ENCODE measurements around the gene JARID2.
A peak's percentile ranks its signal among the peaks of the same experiment; 100 is the strongest.

The JARID2 gene

DNA sequence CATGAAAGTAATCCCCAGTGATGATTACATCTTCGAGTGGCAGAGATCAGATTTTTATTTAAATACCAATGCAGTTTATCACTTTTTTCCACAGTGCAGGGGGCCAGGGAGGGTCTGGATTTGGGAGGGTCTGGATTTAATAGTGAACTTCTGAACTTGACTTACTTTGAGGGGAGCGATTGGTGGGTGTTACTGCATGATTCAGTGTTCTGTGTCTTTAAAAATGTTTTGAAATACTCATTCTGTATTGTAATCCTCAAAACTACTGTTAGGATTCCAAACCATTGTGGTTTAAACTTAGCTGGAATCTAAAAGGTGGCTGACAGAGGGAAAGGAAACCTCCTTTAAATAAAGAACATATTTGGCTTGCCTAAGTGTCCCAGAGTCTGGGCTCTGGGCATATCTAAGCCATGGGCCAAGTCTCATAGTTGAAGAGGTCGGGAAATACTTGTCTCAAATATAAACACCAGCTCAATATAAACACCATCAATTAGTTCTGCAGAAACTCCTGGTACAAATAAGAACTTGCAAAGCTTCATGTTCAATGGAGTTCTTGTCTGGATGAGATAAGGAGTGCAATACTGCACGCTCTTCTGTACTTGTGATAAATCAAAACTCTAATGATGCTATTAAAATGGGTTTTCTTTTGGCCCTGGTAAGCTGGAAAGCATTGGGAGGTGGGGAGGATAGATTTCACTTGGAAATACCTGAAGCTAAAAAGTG, 14.4 kb downstream of the JARID2 start:
- in situ Hi-C loops (cut with HindIII; ENCODE audit: low pct_unique_long_range_greater_than_20kb, low sequenced_read_pairs), result no loop called here
- no peak for DNase-seq (ENCODE audit: low read depth in 1 of 2, low spot score in 1 of 2)
- no peak for TF ChIP-seq JUND (IDR thresholded peaks at IDR 0.05; ENCODE audit: low read depth)

DNA sequence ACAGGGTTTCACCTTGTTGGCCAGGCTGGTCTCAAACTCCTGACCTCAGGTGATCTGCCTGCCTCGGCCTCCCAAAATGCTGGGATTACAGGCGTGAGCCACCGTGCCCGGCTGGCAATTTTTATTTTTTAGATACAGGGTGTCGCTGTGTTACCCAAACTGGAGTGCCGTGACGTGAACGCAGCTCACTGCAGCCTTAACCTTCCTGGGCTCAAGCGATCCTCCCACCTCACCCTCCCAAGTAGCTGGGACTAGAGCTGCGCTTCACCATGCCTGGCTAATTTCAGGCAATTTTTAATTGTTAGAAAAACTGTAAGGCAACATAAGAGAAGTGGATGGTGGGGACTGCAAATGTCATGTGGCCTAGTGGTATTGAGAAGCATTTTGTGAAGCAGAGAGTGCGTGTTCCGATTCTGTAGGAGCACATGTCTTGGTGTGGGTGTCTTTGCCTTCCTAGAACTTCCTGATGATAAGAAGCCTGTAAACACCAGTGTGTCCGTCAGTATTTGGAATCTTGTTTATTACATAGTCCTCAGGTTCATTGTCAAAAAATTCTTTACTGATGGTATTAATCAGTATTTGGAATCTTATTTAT, 18.0 kb downstream of the JARID2 start:
- TF ChIP-seq JUND (IDR thresholded peaks at IDR 0.05; ENCODE audit: low read depth), result no peak
- DNase-seq (ENCODE audit: low read depth in 1 of 2, low spot score in 1 of 2), result no peak
- in situ Hi-C loops (cut with HindIII; ENCODE audit: low pct_unique_long_range_greater_than_20kb, low sequenced_read_pairs), result no loop called here

DNA sequence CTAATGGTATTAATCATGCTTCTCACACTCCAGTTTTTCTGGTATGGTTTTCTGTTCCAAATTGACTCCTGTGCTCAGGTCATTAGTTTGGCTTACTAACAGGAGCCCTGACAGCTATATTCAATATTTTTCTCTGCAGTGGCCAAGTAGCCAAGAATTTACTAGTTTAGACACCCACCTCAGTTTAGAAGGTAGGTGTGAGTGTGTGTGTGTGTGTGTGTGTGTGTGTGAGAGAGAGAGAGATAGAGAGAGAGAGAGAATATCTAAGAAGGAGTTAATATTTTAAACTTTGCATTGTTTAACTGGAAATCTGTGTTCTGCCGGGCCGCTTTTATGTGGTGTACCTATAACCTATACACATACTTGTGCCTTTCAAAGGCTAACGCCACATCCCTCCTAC, 18.5 kb downstream of the JARID2 start:
- TF ChIP-seq JUND (IDR thresholded peaks at IDR 0.05; ENCODE audit: low read depth), result no peak
- DNase-seq (ENCODE audit: low read depth in 1 of 2, low spot score in 1 of 2), result no peak
- in situ Hi-C loops (cut with HindIII; ENCODE audit: low pct_unique_long_range_greater_than_20kb, low sequenced_read_pairs), result no loop called here

DNA sequence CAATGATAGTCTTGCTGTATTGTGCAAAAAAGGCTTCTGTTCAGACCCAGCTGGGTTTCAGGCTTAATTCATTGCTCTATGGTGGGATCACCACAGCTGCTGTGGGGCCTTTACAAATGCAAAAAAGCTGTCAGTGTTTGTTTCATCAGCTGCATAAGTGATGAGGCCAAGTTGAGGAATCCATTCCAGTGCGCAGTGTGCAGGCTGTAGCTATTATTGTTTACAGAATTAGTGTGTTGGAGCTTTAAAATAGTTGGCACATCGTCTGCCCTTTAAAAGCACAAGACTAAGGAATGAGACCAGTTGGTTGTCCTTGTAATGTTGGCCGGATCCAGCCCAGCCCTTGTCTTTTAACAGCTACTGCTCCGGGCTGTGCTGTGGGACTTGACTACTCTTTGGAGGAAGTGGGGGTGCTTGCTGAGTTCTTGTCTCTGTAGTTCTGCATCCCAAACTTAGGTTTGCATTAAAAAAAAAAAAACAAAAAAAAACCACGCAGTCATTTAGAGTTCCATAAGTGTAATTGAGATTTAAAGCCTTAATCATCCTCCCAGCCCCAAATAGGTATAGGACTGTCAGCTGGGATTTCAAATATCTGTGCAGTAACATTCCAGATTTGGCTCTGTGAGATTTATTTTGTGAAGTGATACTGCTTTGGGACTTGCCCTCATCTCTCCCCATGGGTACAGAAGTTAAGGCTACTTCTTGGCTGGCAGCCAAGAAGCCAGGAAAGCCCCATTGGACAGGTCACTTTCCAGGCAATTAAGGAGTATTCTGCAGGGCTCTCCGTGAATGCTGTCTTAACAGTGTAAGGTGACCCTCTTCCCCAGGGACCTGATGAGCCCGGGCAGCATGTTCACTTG, 19.3 kb downstream of the JARID2 start:
- TF ChIP-seq JUND (IDR thresholded peaks at IDR 0.05; ENCODE audit: low read depth), result no peak
- DNase-seq (ENCODE audit: low read depth in 1 of 2, low spot score in 1 of 2), result peak in 1 of 2 experiments; percentile 22
- in situ Hi-C loops (cut with HindIII; ENCODE audit: low pct_unique_long_range_greater_than_20kb, low sequenced_read_pairs), result no loop called here

DNA sequence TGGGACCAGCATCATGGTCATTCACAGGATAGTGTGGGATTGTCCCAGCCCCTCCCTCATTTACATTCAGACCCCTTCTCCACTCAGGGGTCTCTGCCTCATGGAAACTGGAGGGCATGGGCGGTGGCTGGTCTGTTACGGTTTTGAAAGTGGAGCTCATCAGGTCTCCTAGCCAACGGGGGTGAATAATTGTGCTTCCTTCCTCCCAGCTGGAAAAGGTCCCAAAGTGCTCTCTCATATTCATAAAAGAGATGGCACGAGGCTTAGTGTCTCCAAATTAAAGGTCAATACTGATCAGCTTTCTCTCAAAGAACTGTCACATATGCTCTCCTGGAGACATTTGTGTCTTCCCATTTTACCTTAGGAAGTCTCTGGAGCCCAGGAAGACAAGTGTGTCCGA, 19.9 kb downstream of the JARID2 start:
- DNase-seq (ENCODE audit: low read depth in 1 of 2, low spot score in 1 of 2), result no peak
- TF ChIP-seq JUND (IDR thresholded peaks at IDR 0.05; ENCODE audit: low read depth), result no peak
- in situ Hi-C loops (cut with HindIII; ENCODE audit: low pct_unique_long_range_greater_than_20kb, low sequenced_read_pairs), result no loop called here

DNA sequence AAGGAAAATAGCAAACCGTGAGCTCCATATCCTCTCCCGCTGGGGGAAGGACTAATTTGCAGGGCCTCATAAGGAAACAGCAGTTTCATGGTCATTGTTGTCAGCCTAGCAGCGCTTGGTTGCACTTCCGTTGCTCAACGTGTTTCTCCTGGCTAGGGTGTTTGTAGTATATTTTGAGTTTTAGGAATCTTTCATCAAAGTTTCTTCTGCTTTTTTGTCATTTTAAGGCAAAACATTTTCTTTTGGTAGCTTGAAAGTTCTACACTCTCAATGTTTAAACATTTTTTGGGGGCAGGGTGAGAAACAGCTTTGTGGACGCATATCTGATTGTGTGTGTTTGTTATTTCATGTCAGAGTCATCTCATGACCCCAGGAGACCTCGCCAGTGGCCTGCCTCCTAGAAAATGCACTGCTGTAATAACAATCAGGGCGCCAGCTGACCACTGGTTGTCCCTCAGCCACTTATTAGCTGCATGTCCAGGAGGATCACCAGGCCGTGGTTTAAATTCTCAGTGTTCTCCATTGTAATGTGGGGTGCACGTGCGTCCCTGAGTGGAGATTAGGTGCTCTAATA, 20.6 kb downstream of the JARID2 start:
- DNase-seq (ENCODE audit: low read depth in 1 of 2, low spot score in 1 of 2), result no peak
- in situ Hi-C loops (cut with HindIII; ENCODE audit: low pct_unique_long_range_greater_than_20kb, low sequenced_read_pairs), result no loop called here
- no peak for TF ChIP-seq JUND (IDR thresholded peaks at IDR 0.05; ENCODE audit: low read depth)

DNA sequence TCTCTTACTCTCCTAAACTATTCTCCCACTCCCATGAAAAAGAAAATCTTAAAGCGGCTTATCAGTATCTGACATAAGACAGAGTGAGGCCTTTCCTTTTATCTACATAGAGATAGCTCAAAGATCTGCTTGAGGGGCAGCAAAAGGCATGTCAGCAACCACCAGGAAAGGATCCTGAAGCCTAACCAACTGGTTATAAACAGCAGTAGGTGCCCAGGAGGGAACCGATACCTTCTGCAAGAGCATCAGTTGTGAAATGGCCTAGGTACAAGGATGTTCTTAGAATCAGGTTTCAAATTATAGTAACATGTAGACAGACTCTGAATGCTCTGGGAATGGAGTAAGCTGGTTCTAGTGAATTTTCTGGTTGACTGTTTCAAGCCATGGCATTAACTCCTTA, 21.4 kb downstream of the JARID2 start:
- TF ChIP-seq JUND (IDR thresholded peaks at IDR 0.05; ENCODE audit: low read depth), result no peak

DNA sequence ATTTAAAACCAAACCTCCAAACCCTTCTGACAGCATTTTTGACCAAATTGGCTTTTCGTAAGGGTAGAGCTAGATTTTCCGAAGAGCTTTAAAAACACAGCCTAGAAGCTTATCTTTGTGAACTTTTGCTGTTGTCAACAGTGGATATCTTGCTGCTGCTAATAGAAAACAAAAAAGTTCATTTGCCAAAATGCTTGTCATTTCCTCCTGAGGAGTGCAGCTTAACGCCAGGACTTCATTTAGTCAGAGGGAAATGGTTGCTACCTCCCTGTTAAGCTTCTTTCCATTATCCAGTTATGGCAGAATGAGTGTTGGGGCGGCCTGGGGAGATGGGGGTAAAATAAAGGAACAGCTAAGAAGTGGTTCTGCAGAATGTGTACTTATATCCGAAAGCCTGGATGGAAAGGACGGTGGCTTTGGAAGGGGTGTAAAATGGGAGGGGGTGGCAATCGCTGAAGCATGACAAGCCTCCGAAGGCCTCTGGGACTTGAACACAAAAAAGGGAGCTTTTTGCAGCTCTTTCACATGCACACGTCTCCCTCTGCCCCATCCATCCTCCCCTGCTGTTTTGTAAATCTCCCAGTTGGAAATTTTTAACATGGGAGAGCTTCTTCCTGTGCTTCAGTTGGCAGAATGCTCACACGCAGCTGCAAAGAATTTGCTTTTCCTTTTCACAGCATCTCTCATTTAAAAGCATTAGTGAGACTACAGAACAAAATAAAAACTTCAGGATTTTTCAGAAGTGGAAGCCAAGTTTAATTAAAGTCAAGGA, 22.5 kb downstream of the JARID2 start:
- no peak for TF ChIP-seq JUND (IDR thresholded peaks at IDR 0.05; ENCODE audit: low read depth)
- in situ Hi-C loops (cut with HindIII; ENCODE audit: low pct_unique_long_range_greater_than_20kb, low sequenced_read_pairs), result no loop called here
- no peak for DNase-seq (ENCODE audit: low read depth in 1 of 2, low spot score in 1 of 2)

More for the DNA sequence above, 21.4 kb downstream of the JARID2 start:
- DNase-seq (ENCODE audit: low read depth in 1 of 2, low spot score in 1 of 2), result no peak
- in situ Hi-C loops (cut with HindIII; ENCODE audit: low pct_unique_long_range_greater_than_20kb, low sequenced_read_pairs), result no loop called here

DNA sequence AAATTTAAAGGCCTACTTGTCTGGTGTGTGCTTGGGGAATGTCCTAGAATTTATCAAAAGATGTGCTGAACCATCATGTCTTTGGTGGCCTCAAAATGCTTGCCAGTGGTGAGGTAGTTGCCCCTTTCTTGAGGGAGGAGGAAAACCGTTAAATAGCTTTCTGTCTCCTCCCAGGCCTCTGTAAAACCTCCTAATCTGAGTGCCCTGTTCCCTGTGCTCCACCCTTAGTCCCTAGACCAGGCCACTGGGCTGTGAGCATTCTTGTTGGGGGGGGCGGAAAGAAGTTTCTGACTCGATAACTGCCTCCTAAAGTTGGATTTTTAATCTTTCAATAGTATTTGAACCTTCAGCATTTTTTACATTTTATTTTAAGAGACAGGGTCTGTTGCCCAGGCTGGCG, 23.1 kb downstream of the JARID2 start:
- in situ Hi-C loops (cut with HindIII; ENCODE audit: low pct_unique_long_range_greater_than_20kb, low sequenced_read_pairs), result no loop called here
- DNase-seq (ENCODE audit: low read depth in 1 of 2, low spot score in 1 of 2), result no peak
- no peak for TF ChIP-seq JUND (IDR thresholded peaks at IDR 0.05; ENCODE audit: low read depth)

DNA sequence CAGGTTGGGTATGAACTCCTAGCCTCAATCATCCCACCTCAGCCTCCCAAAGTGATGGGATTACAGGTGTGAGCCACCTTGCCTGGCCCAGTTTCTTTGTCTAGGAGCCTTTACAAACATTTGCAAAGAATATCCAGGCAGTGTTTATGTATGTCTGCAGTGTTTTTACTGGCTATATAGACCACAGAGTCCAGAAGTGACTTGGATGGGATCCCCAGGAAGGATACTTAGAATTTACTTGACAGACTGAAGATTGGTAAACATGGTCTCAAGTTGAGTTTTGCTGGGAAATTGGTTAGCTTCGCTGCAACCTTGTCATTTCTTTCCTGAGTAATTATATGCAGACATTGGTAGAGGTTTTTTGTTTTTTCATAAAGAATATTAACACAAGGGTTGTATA, 23.8 kb downstream of the JARID2 start:
- no peak for DNase-seq (ENCODE audit: low read depth in 1 of 2, low spot score in 1 of 2)
- TF ChIP-seq JUND (IDR thresholded peaks at IDR 0.05; ENCODE audit: low read depth), result no peak
- in situ Hi-C loops (cut with HindIII; ENCODE audit: low pct_unique_long_range_greater_than_20kb, low sequenced_read_pairs), result no loop called here

DNA sequence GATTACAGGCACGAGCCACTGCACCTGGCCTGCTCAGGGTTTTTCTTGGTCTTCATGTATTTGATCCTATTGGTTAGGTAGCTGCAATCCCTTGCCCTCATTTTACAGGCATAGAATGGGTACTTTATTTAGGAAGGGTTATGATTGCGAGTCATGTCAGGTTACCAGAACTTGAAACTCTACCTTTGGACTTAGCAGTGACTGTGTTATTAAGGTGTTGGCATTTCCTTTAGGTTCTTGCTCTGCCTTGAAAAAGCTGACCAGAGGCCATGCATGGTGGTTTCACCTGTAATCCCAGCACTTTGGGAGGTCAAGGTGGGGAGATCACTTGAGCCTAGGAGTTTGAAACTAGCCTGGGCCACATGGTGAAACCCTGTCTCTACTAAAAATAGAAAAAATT, 24.5 kb downstream of the JARID2 start:
- TF ChIP-seq JUND (IDR thresholded peaks at IDR 0.05; ENCODE audit: low read depth), result no peak
- in situ Hi-C loops (cut with HindIII; ENCODE audit: low pct_unique_long_range_greater_than_20kb, low sequenced_read_pairs), result no loop called here
- DNase-seq (ENCODE audit: low read depth in 1 of 2, low spot score in 1 of 2), result no peak

DNA sequence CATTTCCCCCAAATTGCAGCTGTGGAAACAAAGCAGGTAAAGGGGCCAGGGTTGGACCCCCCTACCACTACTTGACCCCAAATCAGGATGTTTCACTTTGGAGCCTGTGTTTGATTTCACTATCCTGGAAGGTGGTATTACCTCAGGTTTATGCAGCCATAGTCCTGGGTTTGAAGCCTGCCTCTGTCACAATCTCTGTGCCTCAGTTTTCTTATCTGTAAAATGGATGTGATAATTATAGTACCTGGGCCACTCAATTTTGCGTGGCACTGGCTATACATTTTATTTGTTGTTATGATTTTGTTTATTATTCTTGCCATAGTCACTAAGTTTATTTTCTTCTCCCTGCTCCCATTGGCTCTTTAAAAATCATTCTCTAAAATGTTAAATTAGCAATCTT, 26.7 kb downstream of the JARID2 start:
- TF ChIP-seq JUND (IDR thresholded peaks at IDR 0.05; ENCODE audit: low read depth), result no peak
- no peak for DNase-seq (ENCODE audit: low read depth in 1 of 2, low spot score in 1 of 2)
- in situ Hi-C loops (cut with HindIII; ENCODE audit: low pct_unique_long_range_greater_than_20kb, low sequenced_read_pairs), result no loop called here

Measured in T47D (cell line).